SK-N-SH (cell line): ENCODE data around the gene PER3. TPM values are rescaled to one million over a fixed set of nuclear protein-coding genes. Genes with fewer than 3 reads are reported as not detected.

ENCODE experiments used
- CTCF ChIA-PET: fragments of 300-600, 350-600 bp; formaldehyde crosslinking; extraction: SDS; loops from one replicate; lab custom pipeline; 2021; lab: Yijun Ruan, JAX
- POLR2A ChIA-PET: fragments of 350-600 bp; sonication (Branson Sonifier 250); formaldehyde crosslinking; extraction: SDS; loops from one replicate; lab custom pipeline; 2020; ENCODE audit warnings: antibody characterized with exemption, inconsistent platforms; lab: Yijun Ruan, JAX
- DNase-seq: peaks from one replicate; pipeline ENCODE4 v3.0.0; 2012
- H2AFZ ChIP-seq: fragments of 200-600 bp; sonication (generic); 2 replicates; pipeline ENCODE4 v1.8.1; 2016; ENCODE audit warnings: antibody characterized with exemption, mild to moderate bottlenecking, low read depth
- H3F3A ChIP-seq: fragments of 200-600 bp; sonication (generic); replicated peaks from 2 replicates; pipeline ENCODE3; 2016; ENCODE audit warnings: antibody characterized with exemption, mild to moderate bottlenecking; ENCODE audit not compliant: insufficient read depth
- H3K27ac ChIP-seq, 2 experiments: fragments of 200-500 bp in 1 of 2; fragments of 200-600 bp in 1 of 2; sonication (Bioruptor generic) in 1 of 2; sonication (generic), shearing (Covaris generic) in 1 of 2; 2 replicates each; pipeline versions ENCODE4 v1.5.1 to v1.6.1; 2014 to 2016; ENCODE audit warnings: low read depth in 2 of 2, inconsistent platforms in 1 of 2, low read length in 1 of 2, mild to moderate bottlenecking in 1 of 2, mixed read lengths in 1 of 2
- H3K27me3 ChIP-seq: fragments of 200-600 bp; sonication (generic), shearing (Covaris generic); 2 replicates; pipeline ENCODE4 v1.6.1; 2016; ENCODE audit warnings: mixed run types; ENCODE audit not compliant: insufficient read depth
- H3K36me3 ChIP-seq, 2 experiments: fragments of 200-500 bp in 1 of 2; fragments of 200-600 bp in 1 of 2; sonication (Bioruptor generic) in 1 of 2; sonication (generic) in 1 of 2; replicated peaks in 1 of 2; 2 replicates each; pipeline versions ENCODE3 to v1.5.1; 2014 to 2016; ENCODE audit warnings: low read length in 1 of 2, mild to moderate bottlenecking in 1 of 2; ENCODE audit not compliant: insufficient read depth in 2 of 2, control insufficient read depth in 1 of 2
- H3K4me1 ChIP-seq, 2 experiments: fragments of 200-500 bp in 1 of 2; fragments of 200-600 bp in 1 of 2; sonication (Bioruptor generic) in 1 of 2; sonication (generic), shearing (Covaris generic) in 1 of 2; 2 replicates each; pipeline versions ENCODE4 v1.5.1 to v1.6.1; 2014 to 2016; ENCODE audit warnings: low read depth in 1 of 2, low read length in 1 of 2, mixed run types in 1 of 2; ENCODE audit not compliant: insufficient read depth in 2 of 2, control insufficient read depth in 1 of 2
- H3K4me2 ChIP-seq: fragments of 200-600 bp; sonication (generic), shearing (Covaris generic); 2 replicates; pipeline ENCODE4 v1.6.1; 2017; ENCODE audit warnings: mixed run types
- H3K4me3 ChIP-seq, 2 experiments: fragments of 200-500 bp in 1 of 2; fragments of 200-600 bp in 1 of 2; sonication (Bioruptor generic) in 1 of 2; sonication (generic), shearing (Covaris generic) in 1 of 2; 2 replicates each; pipeline versions ENCODE4 v1.5.1 to v1.8.1; 2014 to 2016; ENCODE audit warnings: low read depth in 2 of 2, inconsistent platforms in 1 of 2, low read length in 1 of 2, mild to moderate bottlenecking in 1 of 2, mixed read lengths in 1 of 2, moderate library complexity in 1 of 2
- H3K79me2 ChIP-seq: fragments of 200-600 bp; sonication (generic); 2 replicates; pipeline ENCODE4 v1.8.1; 2017; ENCODE audit warnings: mild to moderate bottlenecking; ENCODE audit not compliant: insufficient read depth
- H3K9ac ChIP-seq: fragments of 200-600 bp; sonication (generic); 2 replicates; pipeline ENCODE4 v1.6.1; 2017; ENCODE audit warnings: mixed run types
- H3K9me2 ChIP-seq: fragments of 200-600 bp; sonication (generic); 2 replicates; pipeline ENCODE4 v1.6.1; 2017; ENCODE audit warnings: mixed run types
- H3K9me3 ChIP-seq: fragments of 200-600 bp; sonication (generic); 2 replicates; pipeline ENCODE4 v1.6.1; 2017; ENCODE audit warnings: mixed run types, mild to moderate bottlenecking, moderate library complexity
- H4K20me1 ChIP-seq: fragments of 200-600 bp; sonication (generic); 2 replicates; pipeline ENCODE4 v1.6.1; 2017; ENCODE audit warnings: mild to moderate bottlenecking, mixed run types; ENCODE audit not compliant: insufficient read depth
- CHD2 ChIP-seq: fragments of 150-350 bp; IDR thresholded peaks from 2 replicates; pipeline ENCODE4 v1.6.1; 2018; ENCODE audit warnings: low read length; ENCODE audit not compliant: partially characterized antibody
- CTCF ChIP-seq: fragments of 200-600 bp; sonication (generic); IDR thresholded peaks from 2 replicates; pipeline ENCODE4 v1.6.1; 2017; ENCODE audit warnings: antibody characterized with exemption, mild to moderate bottlenecking, moderate library complexity
- FOSL2 ChIP-seq: IDR thresholded peaks from 2 replicates; pipeline ENCODE4 v1.4.0; 2012; ENCODE audit warnings: low read depth, mild to moderate bottlenecking, moderate library complexity, borderline replicate concordance
- GATA2 ChIP-seq: sonication (generic); formaldehyde crosslinking; IDR thresholded peaks from 2 replicates; pipeline ENCODE4 v1.5.0; 2020; ENCODE audit warnings: mild to moderate bottlenecking, missing genetic modification reagents
- MEF2A ChIP-seq: IDR thresholded peaks from 2 replicates; pipeline ENCODE4 v1.4.0; 2012; ENCODE audit warnings: low read depth, borderline replicate concordance
- RCOR1 ChIP-seq: fragments of 150-350 bp; IDR thresholded peaks from 2 replicates; pipeline ENCODE4 v1.6.1; 2017; ENCODE audit warnings: antibody characterized with exemption, low read length
- RFX5 ChIP-seq: IDR thresholded peaks from 2 replicates; pipeline ENCODE4 v1.6.1; 2012; ENCODE audit warnings: mild to moderate bottlenecking, improper control_type of control experiment, low read length
- RXRA ChIP-seq: IDR thresholded peaks from 2 replicates; pipeline ENCODE4 v1.4.0; 2012; ENCODE audit warnings: low read depth, mild to moderate bottlenecking, borderline replicate concordance
- SMC3 ChIP-seq: IDR thresholded peaks from 2 replicates; pipeline ENCODE4 v1.6.1; 2012; ENCODE audit warnings: low read depth, low read length, improper control_type of control experiment
- TCF12 ChIP-seq: IDR thresholded peaks from 2 replicates; pipeline ENCODE4 v1.4.0; 2012
- USF1 ChIP-seq: IDR thresholded peaks from 2 replicates; pipeline ENCODE4 v1.4.0; 2012; ENCODE audit warnings: low read depth, borderline replicate concordance
- USF2 ChIP-seq: fragments of 150-350 bp; IDR thresholded peaks from 2 replicates; pipeline ENCODE4 v1.6.1; 2017; ENCODE audit warnings: antibody characterized with exemption, low read length, low read depth, borderline replicate concordance
- YY1 ChIP-seq: IDR thresholded peaks from 2 replicates; pipeline ENCODE4 v1.4.0; 2012; ENCODE audit warnings: low read depth, mild to moderate bottlenecking
- ZBTB33 ChIP-seq: IDR thresholded peaks from 2 replicates; pipeline ENCODE4 v1.4.0; 2012; ENCODE audit warnings: low read depth, borderline replicate concordance
- WGBS: methylation state at CpG from one replicate; pipeline ENCODE4 v1.1.6; 2017; ENCODE audit warnings: low lambda C conversion rate; 5-methylcytosine and 5-hydroxymethylcytosine counted together
- polyA plus RNA-seq, 3 experiments: library from polyadenylated mRNA; depleted of rRNA; stranded (reverse); fragments of >200 nt; gene quantifications; 2 replicates each; pipeline ENCODE4 v1.2.3, GENCODE V29; 2012

Gene PER3
- polyA plus RNA-seq, 1 of the 3 experiments (the other 2 are of a cell fraction): 6.0 TPM

GRCh38 chr1:7857000-7857399 is 72.9 kb downstream of the PER3 start (continued):
- TF ChIP-seq ZBTB33 (no peak), USF2 (no peak)

GRCh38 chr1:7857985-7858384 is 73.9 kb downstream of the PER3 start:
- Histone ChIP-seq H4K20me1 (no peaks in the 10 kb centered on the region), H3K9me2 (no peaks in the 10 kb centered on the region), H3K36me3 (no peaks in the 10 kb centered on the region), H2AFZ (no peak overlapping the region), H3K27ac (no peak overlapping the region), H3K4me1 (no peaks in the 10 kb centered on the region; a peak in 1 of 4 replicates), H3K4me3 (no peak overlapping the region), H3K9ac (no peak overlapping the region), H3F3A (no peaks in the 10 kb centered on the region), H3K4me2 (no peak overlapping the region), H3K27me3 (no peaks in the 10 kb centered on the region), H3K9me3 (no peaks in the 10 kb centered on the region), H3K79me2 (no peaks in the 10 kb centered on the region)
- CTCF ChIA-PET: interaction anchor here (0.8 to 1.7 kb wide), 3 partner anchors 12 to 44 kb away, joined by 3 to 4 read pairs (median 3); no protein-coding TSS in a partner anchor
- 66% methylated on average over 4 of the region's 4 CpGs for WGBS
- no peak for DNase-seq
- TF ChIP-seq RFX5 (no peak), SMC3 (no peak), TCF12 (no peak), GATA2 (CRISPR knock-in tag) (no peak), YY1 (no peak), RCOR1 (no peak), RXRA (no peak), MEF2A (no peak), CHD2 (no peak), FOSL2 (no peak), USF1 (no peak), USF2 (no peak), CTCF (no peak)
- TF ChIP-seq, all 33 proteins: peak for 0
- POLR2A ChIA-PET: no interaction called here
